A549 treated with CpdA at 1 μM for 4 hours (cell line): ENCODE measurements around the gene TPMT. TPM values are rescaled to one million over a fixed set of nuclear protein-coding genes. Genes with fewer than 3 reads are reported as not detected.

Experiments
- total RNA-seq: library from RNA; stranded (reverse); fragments of 200-300 nt; extraction: Qiagen RNA extraction; gene quantifications from 5 replicates; pipeline ENCODE4 v1.2.3, GENCODE V29; 2022; ENCODE audit warnings: low read depth

Gene TPMT
- 5.8 to 7.1 TPM (median 6.3 TPM) in 5 replicates for total RNA-seq

DNA sequence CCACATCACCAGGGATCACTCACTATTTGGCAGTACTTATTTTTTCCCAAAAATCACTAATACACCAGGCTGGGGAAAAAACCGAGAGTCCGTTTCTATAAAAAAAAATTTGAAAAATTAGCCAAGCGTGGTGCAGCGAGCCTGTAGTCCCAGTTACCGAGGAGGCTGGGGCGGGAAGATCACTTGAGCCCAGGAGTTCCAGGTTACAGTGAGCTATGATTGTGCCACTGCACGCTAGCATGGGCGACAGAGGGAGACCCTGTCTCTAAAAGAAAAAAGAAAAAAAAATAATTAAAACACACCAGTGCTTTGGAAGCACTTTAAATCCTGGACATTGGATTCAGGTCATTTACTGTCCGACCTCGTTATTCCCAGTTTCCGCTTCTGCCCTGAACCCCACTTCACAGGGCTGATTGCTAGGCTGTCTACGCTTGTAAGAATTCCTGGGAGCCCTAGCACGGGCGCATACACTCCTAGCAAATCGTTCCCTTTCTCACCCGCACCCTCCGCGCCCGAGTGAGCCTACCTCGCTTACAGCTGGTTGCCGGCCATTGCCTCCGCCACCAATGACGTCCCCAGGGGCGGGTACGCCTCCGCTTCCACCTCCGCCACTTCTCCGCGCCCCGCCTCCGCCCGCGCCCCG, at the start of gene TPMT:
TPMT (minus strand) TSS at position 571 of the 643 bp plus-strand sequence. CDS start 5,950 bp downstream, outside the sequence.

DNA sequence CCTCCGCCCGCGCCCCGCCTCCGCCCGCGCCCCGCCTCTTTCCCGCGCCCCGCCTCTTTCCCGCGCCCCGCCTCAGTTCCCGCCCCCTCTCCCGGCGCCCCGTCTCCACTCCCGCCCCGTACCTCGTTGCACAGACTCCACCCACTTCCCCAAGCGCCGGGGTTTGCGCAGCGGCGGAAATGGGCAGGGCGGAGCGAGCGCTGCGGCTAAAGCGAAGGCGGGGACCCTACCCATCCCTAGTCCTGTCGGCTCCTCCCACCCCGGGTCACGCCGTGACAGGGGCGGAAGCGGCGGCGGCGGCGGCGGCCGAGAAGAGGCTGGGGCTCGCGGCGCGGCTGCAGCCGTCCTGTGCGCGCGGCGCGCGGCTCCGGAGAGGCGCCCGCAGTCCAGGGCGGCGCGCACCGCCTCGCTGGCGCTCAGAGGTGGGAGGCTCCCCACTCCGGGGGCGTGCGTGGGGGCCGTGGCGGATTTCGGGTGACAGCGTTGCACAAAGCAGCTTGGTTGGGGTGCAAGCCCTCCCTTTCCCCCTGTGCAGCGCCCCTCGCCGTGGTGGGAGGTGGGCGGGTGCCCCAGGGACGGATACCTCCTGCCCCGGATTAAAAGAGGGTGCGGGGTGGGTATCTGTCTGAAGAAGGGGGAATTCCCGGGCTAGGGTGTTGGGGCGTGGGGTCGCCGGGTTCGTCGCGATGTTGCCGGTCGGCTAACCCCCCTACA, 430 bp upstream of the TPMT start, which contains the start of gene KDM1B:
KDM1B (plus strand) TSS at position 273 of the 714 bp plus-strand sequence. CDS start 4,474 bp downstream, outside the sequence.

DNA sequence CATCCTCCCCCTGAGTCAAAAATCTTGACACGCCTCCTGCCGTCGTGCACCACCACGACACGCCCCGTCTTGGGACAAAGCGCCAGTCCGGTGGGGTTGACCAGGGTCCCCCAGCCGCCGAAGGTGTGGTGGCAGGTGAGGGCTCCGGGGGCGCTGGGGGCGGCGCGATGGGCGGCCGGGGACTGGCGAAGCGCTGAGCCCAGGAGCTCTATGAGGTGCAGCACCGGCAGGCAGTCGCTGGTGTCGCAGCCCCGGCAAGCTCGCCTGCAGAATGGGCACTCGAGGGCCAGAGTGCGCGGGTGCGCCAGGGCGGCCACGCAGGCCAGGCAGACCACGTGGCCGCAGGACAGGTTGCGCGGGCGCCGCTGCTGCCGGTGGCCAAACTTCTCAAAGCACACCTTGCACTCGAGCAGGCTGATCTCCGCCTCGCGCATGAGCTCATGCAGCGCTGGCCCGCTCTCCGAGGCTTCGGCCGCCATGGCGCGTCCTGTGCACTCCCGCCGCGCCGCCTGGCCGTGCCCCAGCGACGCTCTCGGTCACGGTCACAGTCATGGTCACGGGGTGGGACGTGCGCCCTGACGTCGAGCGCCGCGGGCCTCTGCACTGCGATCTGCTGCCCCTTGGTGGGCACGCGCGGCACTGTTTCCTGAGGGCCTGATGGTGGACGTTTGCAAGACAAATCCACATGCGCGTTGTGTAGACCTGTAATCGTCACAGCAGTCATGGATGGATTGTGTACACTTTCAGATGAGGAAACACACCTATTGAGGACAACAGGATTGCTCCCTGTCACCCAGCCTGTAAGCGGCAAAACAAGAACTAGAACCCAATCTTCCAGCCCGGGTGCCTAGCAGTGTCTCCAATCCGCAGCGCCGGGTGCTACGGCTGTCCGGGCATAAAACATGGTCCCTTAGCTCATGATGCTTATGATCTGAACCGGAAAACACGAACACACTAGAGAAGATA, 32.5 kb downstream of the TPMT start, which contains the start of gene NHLRC1:
NHLRC1 (minus strand) TSS at position 550 of the 966 bp plus-strand sequence; CDS start at position 479, 71 bp downstream.

Other genes starting within 250 kb of the TPMT start
- 20.1 to 25.2 TPM (median 22.7 TPM) in 5 replicates for gene KIF13A, start 167.4 kb downstream of the TPMT start, total RNA-seq
- 1.5 to 2.2 TPM (median 1.8 TPM) in 5 replicates for gene NHLRC1, start 32.4 kb downstream of the TPMT start, total RNA-seq
- 7.6 to 8.7 TPM (median 8.3 TPM) in 5 replicates for gene KDM1B, start 345 bp upstream of the TPMT start, total RNA-seq
- 75.4 to 128 TPM (median 90.9 TPM) in 5 replicates for gene DEK, start 109.5 kb upstream of the TPMT start, total RNA-seq
- gene RNF144B, start 232.3 kb upstream of the TPMT start, total RNA-seq = 0.30 to 0.53 TPM (median 0.42 TPM) in 5 replicates